Stimulated activated CD4-positive, alpha-beta T cell treated with anti-CD3 and anti-CD28 coated beads, Interleukin-2, amount 100 ng/mL, for 48 hours (primary cell): ENCODE data around the gene FGF22.
A peak's percentile ranks its signal among the peaks of the same experiment; 100 is the strongest.

ENCODE experiments used
- DNase-seq, 2 donors: peaks; one replicate each; pipeline ENCODE4 v3.0.0-alpha.2; 2020

Gene FGF22

GRCh38 chr19:681029-682019 lies 41.6 kb downstream of the FGF22 start:
- peak in 1 of 2 donors; percentile 95 for DNase-seq

GRCh38 chr19:682678-683320 lies 43.1 kb downstream of the FGF22 start:
- DNase-seq: no peak

- DNase-seq: no peak
These were observed 45.8 kb downstream of the FGF22 start for GRCh38 chr19:685454-685931.

GRCh38 chr19:686589-687297 lies 47.1 kb downstream of the FGF22 start:
- no peak for DNase-seq

- DNase-seq: no peak
These were observed 48.0 kb downstream of the FGF22 start for GRCh38 chr19:687569-688166.

GRCh38 chr19:688214-688613 lies 48.5 kb downstream of the FGF22 start:
- no peak for DNase-seq

- no peak for DNase-seq
These were observed 49.3 kb downstream of the FGF22 start for GRCh38 chr19:688992-689391.

- no peak for DNase-seq
These were observed 50.5 kb downstream of the FGF22 start for GRCh38 chr19:690203-690602.
